SK-N-MC (cell line): Measurements from ENCODE around the gene FAM76B.

Source experiments
- EZH2 ChIP-seq: fragments of 200-600 bp; sonication (generic); IDR thresholded peaks from one replicate; pipeline ENCODE4 v1.6.1; 2017; ENCODE audit warnings: antibody characterized with exemption
- POLR2AphosphoS5 ChIP-seq: IDR thresholded peaks from 2 replicates; pipeline ENCODE4 v1.6.1; 2012; ENCODE audit warnings: mild to moderate bottlenecking, low read depth, low read length, borderline replicate concordance

DNA sequence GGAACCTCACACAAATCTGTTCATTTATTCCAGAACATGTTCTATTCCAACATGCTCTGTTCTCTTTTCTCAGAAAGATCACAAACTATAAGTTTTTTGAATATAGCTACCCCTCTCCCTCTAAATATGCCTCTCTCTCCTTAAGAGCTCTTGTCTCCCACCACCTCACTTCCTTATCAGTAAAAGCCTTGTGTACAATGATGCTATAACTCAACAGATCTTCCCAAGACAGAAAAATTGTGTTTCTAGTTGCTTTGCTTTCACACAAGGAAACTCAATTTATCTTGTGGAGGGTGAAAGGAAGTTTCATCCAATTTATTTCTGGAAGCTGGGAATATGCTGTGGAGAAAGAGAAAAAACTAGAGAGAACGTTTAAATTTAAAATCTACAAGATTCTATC is 64.4 kb downstream of the FAM76B start:
- TF ChIP-seq EZH2 = no peak
- TF ChIP-seq POLR2AphosphoS5 = no peak
